ENCODE data around the gene RSU1. TPM values are rescaled to one million over a fixed set of nuclear protein-coding genes. Genes with fewer than 3 reads are reported as not detected.

Gene RSU1
- total RNA-seq, 2 experiments from 2014 or later, result 56.7 to 59.5 TPM

GRCh38 chr10:16811292-16811691 is 5.9 kb downstream of the RSU1 start:
- Mint-ChIP-seq H3K4me3 (no peak overlapping the region), H3K27ac (no peak overlapping the region), H3K4me1 (peaks cover 32% of the 10 kb centered on the region), H3K27me3 (no peaks in the 10 kb centered on the region), H3K9me3 (no peaks in the 10 kb centered on the region), H3K36me3 (peaks cover 25% of the 10 kb centered on the region)
- no peak for DNase-seq

GRCh38 chr10:16809074-16809718 is 8.0 kb downstream of the RSU1 start:
- peaks cover 36% of the 10 kb centered on the region for H3K36me3 Mint-ChIP-seq
- H3K9me3 Mint-ChIP-seq, result peaks cover 3% of the 10 kb centered on the region
- H3K27ac Mint-ChIP-seq, result no peak overlapping the region
- peak; percentile 44 for DNase-seq
- H3K4me1 Mint-ChIP-seq, result peaks cover 20% of the 10 kb centered on the region
- no peaks in the 10 kb centered on the region for H3K27me3 Mint-ChIP-seq
- H3K4me3 Mint-ChIP-seq, result no peak overlapping the region

GRCh38 chr10:16804123-16804522 is 13.1 kb downstream of the RSU1 start:
- no peak for DNase-seq
- Mint-ChIP-seq H3K27ac (no peak overlapping the region), H3K4me1 (peaks cover 30% of the 10 kb centered on the region), H3K36me3 (peaks cover 36% of the 10 kb centered on the region), H3K9me3 (peaks cover 3% of the 10 kb centered on the region), H3K4me3 (no peak overlapping the region), H3K27me3 (no peaks in the 10 kb centered on the region)

DNA sequence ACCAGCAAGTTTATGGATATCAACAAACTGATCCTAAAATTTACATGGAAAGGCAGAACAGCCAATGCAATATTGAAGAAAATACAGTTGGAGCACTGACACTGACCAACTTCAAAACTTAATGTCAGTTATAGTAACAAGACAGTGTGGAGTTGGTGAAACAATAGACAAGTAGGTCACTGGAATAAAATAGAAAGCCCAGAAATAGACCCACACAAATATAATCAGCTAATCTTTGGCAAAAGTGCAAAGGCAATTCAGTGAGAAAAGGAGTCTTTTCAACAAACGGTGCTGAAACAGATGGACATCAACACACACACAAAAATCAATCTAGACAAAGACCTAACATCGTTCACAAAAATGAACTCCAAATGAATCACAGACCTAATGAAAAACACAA is 13.8 kb downstream of the RSU1 start:
- Mint-ChIP-seq H3K4me3 (no peak overlapping the region), H3K4me1 (peaks cover 29% of the 10 kb centered on the region), H3K27ac (no peak overlapping the region), H3K36me3 (peaks cover 43% of the 10 kb centered on the region), H3K27me3 (no peaks in the 10 kb centered on the region), H3K9me3 (peaks cover 3% of the 10 kb centered on the region)
- no peak for DNase-seq

DNA sequence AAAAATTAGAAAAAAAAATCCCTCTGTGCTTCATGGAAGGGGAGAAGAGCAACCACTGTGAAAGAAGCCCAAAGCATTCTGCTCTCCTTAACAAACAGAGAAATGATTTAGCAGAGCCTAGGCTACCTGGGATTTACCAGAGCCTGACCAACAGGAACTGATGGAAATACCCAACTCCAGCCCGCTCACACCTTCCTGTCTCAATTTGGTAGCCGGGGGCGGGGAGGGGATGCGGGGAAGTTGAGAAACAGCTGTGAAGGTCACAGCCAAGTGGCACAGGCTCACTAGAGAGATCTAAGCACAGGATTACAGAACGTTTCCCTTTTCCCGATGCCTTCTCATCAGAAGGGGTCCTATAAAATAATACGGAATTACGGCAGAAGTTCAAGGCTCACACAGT is 17.6 kb downstream of the RSU1 start:
- Mint-ChIP-seq H3K27me3 (no peaks in the 10 kb centered on the region), H3K4me1 (peaks cover 39% of the 10 kb centered on the region), H3K4me3 (no peak overlapping the region), H3K9me3 (peaks cover 2% of the 10 kb centered on the region), H3K36me3 (peaks cover 45% of the 10 kb centered on the region), H3K27ac (no peak overlapping the region)
- DNase-seq, result peak; percentile 29

- no peak overlapping the region for H3K27ac Mint-ChIP-seq
Measured at GRCh38 chr10:16798571-16798970, 18.7 kb downstream of the RSU1 start.

GRCh38 chr10:16795410-16796073 is 21.7 kb downstream of the RSU1 start:
- H3K4me3 Mint-ChIP-seq, result no peak overlapping the region
- peaks cover 25% of the 10 kb centered on the region for H3K4me1 Mint-ChIP-seq
- peaks cover 1% of the 10 kb centered on the region for H3K9me3 Mint-ChIP-seq
- H3K27me3 Mint-ChIP-seq, result no peaks in the 10 kb centered on the region
- H3K27ac Mint-ChIP-seq, result no peak overlapping the region
- peaks cover 61% of the 10 kb centered on the region for H3K36me3 Mint-ChIP-seq
- no peak for DNase-seq

More at GRCh38 chr10:16798571-16798970, 18.7 kb downstream of the RSU1 start:
- Mint-ChIP-seq H3K4me3 (no peak overlapping the region), H3K27me3 (no peaks in the 10 kb centered on the region), H3K4me1 (peaks cover 38% of the 10 kb centered on the region), H3K36me3 (peaks cover 49% of the 10 kb centered on the region), H3K9me3 (peaks cover 1% of the 10 kb centered on the region)
- no peak for DNase-seq

GRCh38 chr10:16794005-16794404 is 23.2 kb downstream of the RSU1 start:
- no peak for DNase-seq
- peaks cover 1% of the 10 kb centered on the region for H3K9me3 Mint-ChIP-seq
- peaks cover 20% of the 10 kb centered on the region for H3K4me1 Mint-ChIP-seq
- peaks cover 65% of the 10 kb centered on the region for H3K36me3 Mint-ChIP-seq
- H3K27ac Mint-ChIP-seq, result no peak overlapping the region
- no peaks in the 10 kb centered on the region for H3K27me3 Mint-ChIP-seq
- no peak overlapping the region for H3K4me3 Mint-ChIP-seq

DNA sequence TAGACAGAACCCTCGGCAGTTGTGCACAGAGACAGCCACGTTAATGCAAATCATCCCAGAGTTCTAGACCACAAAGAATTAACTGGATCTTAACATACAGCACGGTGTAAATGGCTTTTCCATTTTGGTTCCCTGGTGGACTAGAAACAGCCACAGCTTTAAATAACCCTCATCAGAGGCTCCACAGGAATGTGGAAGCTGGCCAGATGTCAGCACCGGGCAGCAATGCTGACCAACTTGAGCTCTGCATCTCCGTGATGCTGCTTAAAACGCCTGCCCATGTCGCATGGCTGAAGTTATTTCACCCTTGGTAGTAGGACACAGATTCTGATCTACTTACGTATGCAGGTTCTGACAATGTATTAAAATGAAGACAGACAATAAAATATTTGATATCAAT is 24.5 kb downstream of the RSU1 start:
- H3K4me3 Mint-ChIP-seq, result no peak overlapping the region

DNA sequence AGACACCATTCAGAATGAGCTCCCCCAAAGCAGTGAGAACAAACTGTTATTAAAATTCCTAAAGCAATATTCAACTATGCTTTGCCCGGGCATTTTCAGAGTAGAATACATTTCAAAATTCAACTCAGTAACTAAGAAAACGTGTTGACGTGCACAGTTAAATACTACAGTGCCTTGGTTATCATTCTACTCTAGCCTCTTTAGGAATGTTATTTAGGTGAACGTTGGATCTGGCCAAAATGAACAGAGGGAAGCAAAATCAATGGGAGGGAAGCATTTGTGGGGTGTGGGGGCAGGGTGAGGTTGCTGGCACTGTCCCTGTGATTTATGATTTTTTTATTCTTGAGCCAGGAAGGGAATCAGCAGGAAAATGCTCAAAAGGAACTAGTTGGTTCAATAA is 27.5 kb downstream of the RSU1 start:
- DNase-seq, result no peak
- peak overlapping the region; percentile 94 for H3K27ac Mint-ChIP-seq
- H3K4me1 Mint-ChIP-seq, result peaks cover 33% of the 10 kb centered on the region

More for the DNA sequence above, 24.5 kb downstream of the RSU1 start:
- Mint-ChIP-seq H3K4me1 (peaks cover 34% of the 10 kb centered on the region), H3K36me3 (peaks cover 69% of the 10 kb centered on the region), H3K27ac (no peak overlapping the region), H3K9me3 (peaks cover 5% of the 10 kb centered on the region), H3K27me3 (no peaks in the 10 kb centered on the region)
- DNase-seq, result no peak

DNA sequence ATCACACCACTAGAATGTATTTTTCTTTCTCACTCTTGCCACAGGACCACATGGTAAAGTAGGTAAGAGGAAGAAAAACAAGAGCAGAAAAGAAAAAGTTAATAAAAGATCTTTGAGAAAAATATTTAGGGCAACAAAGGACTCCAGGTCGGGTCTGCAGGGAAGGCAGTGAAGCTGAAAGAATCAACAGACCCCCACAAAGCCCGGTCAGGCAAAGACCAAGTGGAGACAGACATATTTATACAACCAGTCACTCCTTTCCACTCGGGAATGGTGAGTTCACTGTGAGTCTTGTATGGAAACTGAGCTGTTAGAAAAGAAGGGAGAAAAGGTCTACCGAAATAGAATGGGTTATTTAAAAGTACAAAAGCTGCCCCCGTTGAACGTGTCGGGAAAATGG is 28.0 kb downstream of the RSU1 start:
- H3K4me3 Mint-ChIP-seq, result no peak overlapping the region
- DNase-seq, result no peak
- peaks cover 15% of the 10 kb centered on the region for H3K9me3 Mint-ChIP-seq
- H3K36me3 Mint-ChIP-seq, result peaks cover 82% of the 10 kb centered on the region
- no peaks in the 10 kb centered on the region for H3K27me3 Mint-ChIP-seq
- peaks cover 33% of the 10 kb centered on the region for H3K4me1 Mint-ChIP-seq
- peak overlapping the region; percentile 94 for H3K27ac Mint-ChIP-seq

More for the DNA sequence above, 27.5 kb downstream of the RSU1 start:
- Mint-ChIP-seq H3K4me3 (no peak overlapping the region), H3K36me3 (peaks cover 81% of the 10 kb centered on the region), H3K9me3 (peaks cover 11% of the 10 kb centered on the region), H3K27me3 (no peaks in the 10 kb centered on the region)

DNA sequence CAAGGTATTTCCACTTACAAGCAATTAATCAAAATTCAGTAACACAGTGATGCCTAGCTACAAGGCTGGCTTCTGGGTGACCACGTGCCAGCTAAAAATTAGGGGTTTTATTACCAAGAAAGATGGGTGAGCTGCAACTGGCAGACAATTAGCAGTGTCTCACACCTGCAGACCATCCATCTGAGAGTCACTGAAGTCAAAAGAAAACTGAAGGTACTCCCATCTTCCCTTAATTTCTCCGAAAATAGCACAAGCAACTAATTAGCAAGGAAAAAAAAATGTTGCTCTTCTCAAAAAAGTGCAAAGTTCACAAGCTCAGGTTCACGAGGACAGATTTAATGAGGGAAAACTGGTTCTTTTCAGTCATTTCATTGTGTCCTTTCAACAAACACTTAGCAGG is 28.4 kb downstream of the RSU1 start:
- peaks cover 82% of the 10 kb centered on the region for H3K36me3 Mint-ChIP-seq
- no peaks in the 10 kb centered on the region for H3K27me3 Mint-ChIP-seq
- peaks cover 17% of the 10 kb centered on the region for H3K9me3 Mint-ChIP-seq
- no peak overlapping the region for H3K4me3 Mint-ChIP-seq
- peaks cover 33% of the 10 kb centered on the region for H3K4me1 Mint-ChIP-seq
- no peak for DNase-seq
- H3K27ac Mint-ChIP-seq, result peak overlapping the region; percentile 94

GRCh38 chr10:16788125-16788524 is 29.1 kb downstream of the RSU1 start:
- peaks cover 78% of the 10 kb centered on the region for H3K36me3 Mint-ChIP-seq
- H3K27ac Mint-ChIP-seq, result peak overlapping the region; percentile 94
- no peaks in the 10 kb centered on the region for H3K27me3 Mint-ChIP-seq
- peak overlapping the region; percentile 43 for H3K4me3 Mint-ChIP-seq
- no peak for DNase-seq
- peaks cover 33% of the 10 kb centered on the region for H3K4me1 Mint-ChIP-seq
- peaks cover 17% of the 10 kb centered on the region for H3K9me3 Mint-ChIP-seq

- Mint-ChIP-seq H3K36me3 (peaks cover 73% of the 10 kb centered on the region), H3K4me3 (peak overlapping the region; percentile 43), H3K27me3 (no peaks in the 10 kb centered on the region), H3K27ac (peak overlapping the region; percentile 94), H3K4me1 (peaks cover 33% of the 10 kb centered on the region), H3K9me3 (peaks cover 17% of the 10 kb centered on the region)
- peak; percentile 59 for DNase-seq
Measured at GRCh38 chr10:16787361-16787791, 29.8 kb downstream of the RSU1 start.

DNA sequence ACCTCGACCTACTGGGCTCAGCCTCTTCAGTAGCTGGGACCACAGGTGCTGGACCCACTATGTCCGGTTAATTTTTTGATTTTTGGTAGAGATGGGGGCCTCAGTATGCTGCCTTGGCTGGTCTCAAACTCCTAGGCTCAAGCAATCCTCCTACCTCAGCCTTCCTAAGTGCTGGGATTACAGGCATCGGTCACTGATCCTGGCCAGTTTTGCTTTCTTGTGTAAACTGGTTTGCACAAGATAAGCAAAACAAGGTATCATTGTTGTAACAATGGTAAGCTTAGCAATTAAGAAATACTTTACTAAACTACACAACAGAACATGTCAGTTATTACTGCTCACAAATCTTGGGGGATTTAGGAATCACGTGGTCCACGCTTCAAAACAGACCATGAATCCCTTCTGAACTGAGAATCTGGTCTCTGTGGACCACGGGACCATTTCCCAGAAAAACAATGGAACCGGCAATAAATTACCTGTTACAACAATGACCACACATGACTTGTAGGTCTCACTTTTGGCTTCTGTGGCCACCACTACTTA is 36.8 kb downstream of the RSU1 start:
- peaks cover 43% of the 10 kb centered on the region for H3K36me3 Mint-ChIP-seq
- no peak overlapping the region for H3K27ac Mint-ChIP-seq
- no peaks in the 10 kb centered on the region for H3K27me3 Mint-ChIP-seq
- H3K9me3 Mint-ChIP-seq, result peaks cover 10% of the 10 kb centered on the region
- H3K4me3 Mint-ChIP-seq, result no peak overlapping the region
- DNase-seq, result no peak
- H3K4me1 Mint-ChIP-seq, result peaks cover 38% of the 10 kb centered on the region

Data from activated naive CD8-positive, alpha-beta T cell treated with anti-CD3 and anti-CD28 coated beads for 36 hours (primary cell).